Panc1 (cell line): Measurements from ENCODE around the gene CCDC50. TPM values are rescaled to one million over a fixed set of nuclear protein-coding genes. Genes with fewer than 3 reads are reported as not detected.

Source experiments
- ATAC-seq: fragments of 200-7000 bp; cut with Tn5 transposase; 2 replicates; pipeline ENCODE4 v1.9.1; 2020; ENCODE audit warnings: mild to moderate bottlenecking, moderate library complexity
- BruUV-seq: library from RNA; stranded (reverse); fragments of 400-500 nt; replicated peaks from 2 replicates; lab custom pipeline; 2021; lab: Mats Ljungman, UMichigan
- CTCF ChIA-PET: fragments of 300-600 bp; sonication (Branson Sonifier 250); formaldehyde crosslinking; loops from one replicate; lab custom pipeline; 2022; ENCODE audit warnings: antibody characterized with exemption; lab: Charles Lee
- POLR2A ChIA-PET: fragments of 300-600 bp; sonication (Branson Sonifier 250); formaldehyde crosslinking; loops from one replicate; lab custom pipeline; 2022; ENCODE audit warnings: antibody characterized with exemption; lab: Charles Lee
- DNase-seq: peaks from one replicate; pipeline ENCODE4 v3.0.0-alpha.2; 2010; ENCODE audit warnings: low read depth, low spot score
- H3K27ac ChIP-seq: 2 replicates; pipeline ENCODE4 v1.5.1; 2011; ENCODE audit warnings: mild to moderate bottlenecking, low read length, inconsistent platforms
- H3K27me3 ChIP-seq: fragments of 200-500 bp; sonication (Bioruptor generic); 2 replicates; pipeline ENCODE4 v1.6.0; 2014; ENCODE audit warnings: low read length, inconsistent platforms; ENCODE audit not compliant: control insufficient read depth, insufficient read depth
- H3K36me3 ChIP-seq: fragments of 200-500 bp; sonication (Bioruptor generic); 2 replicates; pipeline ENCODE4 v1.5.1; 2014; ENCODE audit warnings: inconsistent platforms, mild to moderate bottlenecking, low read length, moderate library complexity; ENCODE audit not compliant: control insufficient read depth, insufficient read depth
- H3K4me1 ChIP-seq: 2 replicates; pipeline ENCODE4 v1.5.1; 2011; ENCODE audit warnings: inconsistent platforms, mild to moderate bottlenecking, low read length, moderate library complexity; ENCODE audit not compliant: control insufficient read depth, insufficient read depth
- H3K4me3 ChIP-seq, 2 experiments: 2 replicates each; pipeline ENCODE4 v1.5.1; 2011 to 2012; ENCODE audit warnings: low read depth in 2 of 2, low read length in 2 of 2, mild to moderate bottlenecking in 2 of 2, inconsistent platforms in 1 of 2, moderate library complexity in 1 of 2
- H3K9me3 ChIP-seq: fragments of 200-500 bp; sonication (Bioruptor generic); 2 replicates; pipeline ENCODE4 v1.5.1; 2014; ENCODE audit warnings: low read depth, mild to moderate bottlenecking, inconsistent platforms, low read length, moderate library complexity; ENCODE audit not compliant: control insufficient read depth, insufficient read depth
- POLR2AphosphoS5 ChIP-seq: IDR thresholded peaks from 2 replicates; pipeline ENCODE4 v1.6.1; 2012; ENCODE audit warnings: mild to moderate bottlenecking, low read depth, low read length, moderate library complexity
- SIN3A ChIP-seq: IDR thresholded peaks from 2 replicates; pipeline ENCODE4 v1.6.1; 2012; ENCODE audit warnings: low read depth, mild to moderate bottlenecking, low read length, moderate library complexity, borderline replicate concordance; ENCODE audit not compliant: insufficient read depth
- TCF7L2 ChIP-seq: IDR thresholded peaks from 2 replicates; pipeline ENCODE4 v1.6.1; 2011; ENCODE audit warnings: mild to moderate bottlenecking, low read depth, low read length, inconsistent platforms
- in situ Hi-C: cut with HindIII; loops from 2 replicates; pipeline ENCODE4 v1.10.0; 2016; ENCODE audit warnings: low sequenced_read_pairs, low pct_unique_long_range_greater_than_20kb
- intact Hi-C: fragments of 100-400 bp; cut with micrococcal nuclease; formaldehyde crosslinking; loops from one replicate; pipeline ENCODE4 v1.10.0; 2022; ENCODE audit not compliant: unreplicated experiment
- total RNA-seq: library from RNA; stranded (reverse); gene quantifications from one replicate; pipeline ENCODE4 v1.2.1, GENCODE V29; 2021; ENCODE audit not compliant: unreplicated experiment
- TF ChIP-seq, protein P1 (sequence below): fragments of 450-650 bp; IDR thresholded peaks from 2 replicates; pipeline ENCODE4 v1.5.1; 2017; ENCODE audit warnings: mild to moderate bottlenecking
- TF ChIP-seq, protein P2 (sequence below), 2 experiments: IDR thresholded peaks; 2 replicates each; pipeline ENCODE4 v1.6.1; 2011 to 2012; ENCODE audit warnings: low read depth in 2 of 2, control low read depth in 1 of 2, low read length in 1 of 2, mild to moderate bottlenecking in 1 of 2, moderate library complexity in 1 of 2; ENCODE audit not compliant: insufficient read depth in 1 of 2

CCDC50 gene
- total RNA-seq, 1 experiment from 2014 or later: 89.3 TPM

DNA sequence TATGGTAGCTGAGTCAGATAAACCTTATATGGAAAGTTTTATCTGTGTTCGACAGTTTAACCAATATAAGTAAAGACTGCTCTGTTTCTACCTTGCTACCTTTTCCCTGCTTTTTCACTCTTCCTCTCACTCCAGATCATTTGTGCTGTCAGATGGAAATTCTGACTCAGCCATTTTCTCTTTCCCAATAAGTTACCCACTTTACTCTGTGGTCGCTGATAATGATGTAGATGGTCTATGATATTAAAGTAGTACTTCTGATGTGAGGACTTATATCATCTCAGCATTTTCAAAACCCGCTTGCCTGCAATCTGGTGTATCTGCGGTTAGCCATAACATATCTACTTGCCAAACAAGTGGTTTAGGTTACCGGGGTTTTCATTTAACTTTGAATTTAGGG lies 16.1 kb downstream of the CCDC50 start:
- intact Hi-C loops: no loop called here
- CTCF ChIA-PET: no interaction called here

DNA sequence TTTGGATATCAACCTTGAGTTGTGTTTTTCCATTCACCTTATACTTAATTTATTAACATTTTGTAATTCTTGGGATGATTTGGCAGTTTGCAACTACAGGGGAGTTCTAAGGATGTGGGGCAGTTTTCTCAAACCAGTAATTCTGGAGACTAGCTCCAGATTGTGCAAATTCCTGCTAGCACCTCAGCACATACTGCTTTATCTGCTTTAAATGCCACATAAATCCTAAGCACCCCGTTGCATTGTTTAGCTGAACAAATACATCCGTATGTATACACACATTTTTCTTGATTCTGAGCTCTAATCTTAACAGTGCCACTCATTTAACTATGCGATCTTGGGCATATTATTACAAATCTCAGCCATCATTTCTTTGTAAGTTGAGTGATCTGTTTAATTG lies 18.0 kb downstream of the CCDC50 start:
- Histone ChIP-seq H3K4me1 (peaks cover 52% of the 10 kb centered on the region), H3K9me3 (no peaks in the 10 kb centered on the region), H3K27ac (no peak overlapping the region), H3K27me3 (no peaks in the 10 kb centered on the region), H3K36me3 (no peaks in the 10 kb centered on the region), H3K4me3 (no peak overlapping the region)
- in situ Hi-C loops (no loop called here), intact Hi-C loops (no loop called here)
- TF ChIP-seq SIN3A: no peak
- TF ChIP-seq POLR2AphosphoS5: no peak
- TF ChIP-seq TCF7L2: no peak
- TF ChIP-seq, protein P1, sequence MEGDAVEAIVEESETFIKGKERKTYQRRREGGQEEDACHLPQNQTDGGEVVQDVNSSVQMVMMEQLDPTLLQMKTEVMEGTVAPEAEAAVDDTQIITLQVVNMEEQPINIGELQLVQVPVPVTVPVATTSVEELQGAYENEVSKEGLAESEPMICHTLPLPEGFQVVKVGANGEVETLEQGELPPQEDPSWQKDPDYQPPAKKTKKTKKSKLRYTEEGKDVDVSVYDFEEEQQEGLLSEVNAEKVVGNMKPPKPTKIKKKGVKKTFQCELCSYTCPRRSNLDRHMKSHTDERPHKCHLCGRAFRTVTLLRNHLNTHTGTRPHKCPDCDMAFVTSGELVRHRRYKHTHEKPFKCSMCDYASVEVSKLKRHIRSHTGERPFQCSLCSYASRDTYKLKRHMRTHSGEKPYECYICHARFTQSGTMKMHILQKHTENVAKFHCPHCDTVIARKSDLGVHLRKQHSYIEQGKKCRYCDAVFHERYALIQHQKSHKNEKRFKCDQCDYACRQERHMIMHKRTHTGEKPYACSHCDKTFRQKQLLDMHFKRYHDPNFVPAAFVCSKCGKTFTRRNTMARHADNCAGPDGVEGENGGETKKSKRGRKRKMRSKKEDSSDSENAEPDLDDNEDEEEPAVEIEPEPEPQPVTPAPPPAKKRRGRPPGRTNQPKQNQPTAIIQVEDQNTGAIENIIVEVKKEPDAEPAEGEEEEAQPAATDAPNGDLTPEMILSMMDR: no peak
- TF ChIP-seq, protein P2, sequence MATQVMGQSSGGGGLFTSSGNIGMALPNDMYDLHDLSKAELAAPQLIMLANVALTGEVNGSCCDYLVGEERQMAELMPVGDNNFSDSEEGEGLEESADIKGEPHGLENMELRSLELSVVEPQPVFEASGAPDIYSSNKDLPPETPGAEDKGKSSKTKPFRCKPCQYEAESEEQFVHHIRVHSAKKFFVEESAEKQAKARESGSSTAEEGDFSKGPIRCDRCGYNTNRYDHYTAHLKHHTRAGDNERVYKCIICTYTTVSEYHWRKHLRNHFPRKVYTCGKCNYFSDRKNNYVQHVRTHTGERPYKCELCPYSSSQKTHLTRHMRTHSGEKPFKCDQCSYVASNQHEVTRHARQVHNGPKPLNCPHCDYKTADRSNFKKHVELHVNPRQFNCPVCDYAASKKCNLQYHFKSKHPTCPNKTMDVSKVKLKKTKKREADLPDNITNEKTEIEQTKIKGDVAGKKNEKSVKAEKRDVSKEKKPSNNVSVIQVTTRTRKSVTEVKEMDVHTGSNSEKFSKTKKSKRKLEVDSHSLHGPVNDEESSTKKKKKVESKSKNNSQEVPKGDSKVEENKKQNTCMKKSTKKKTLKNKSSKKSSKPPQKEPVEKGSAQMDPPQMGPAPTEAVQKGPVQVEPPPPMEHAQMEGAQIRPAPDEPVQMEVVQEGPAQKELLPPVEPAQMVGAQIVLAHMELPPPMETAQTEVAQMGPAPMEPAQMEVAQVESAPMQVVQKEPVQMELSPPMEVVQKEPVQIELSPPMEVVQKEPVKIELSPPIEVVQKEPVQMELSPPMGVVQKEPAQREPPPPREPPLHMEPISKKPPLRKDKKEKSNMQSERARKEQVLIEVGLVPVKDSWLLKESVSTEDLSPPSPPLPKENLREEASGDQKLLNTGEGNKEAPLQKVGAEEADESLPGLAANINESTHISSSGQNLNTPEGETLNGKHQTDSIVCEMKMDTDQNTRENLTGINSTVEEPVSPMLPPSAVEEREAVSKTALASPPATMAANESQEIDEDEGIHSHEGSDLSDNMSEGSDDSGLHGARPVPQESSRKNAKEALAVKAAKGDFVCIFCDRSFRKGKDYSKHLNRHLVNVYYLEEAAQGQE (IDR thresholded peaks at IDR 0.05; ENCODE audit: insufficient read depth in 1 of 2, low read depth in 2 of 2, low read length in 1 of 2): no peak
- ChIA-PET CTCF (no interaction called here), POLR2A (no interaction called here)
- ATAC-seq: no peak
- no peak for DNase-seq
- BruUV-seq: no TSS peak

More for the DNA sequence above, 16.1 kb downstream of the CCDC50 start:
- no peaks in the 10 kb centered on the region for H3K36me3 ChIP-seq
- TF ChIP-seq, protein P1: no peak
- no peak for TF ChIP-seq POLR2AphosphoS5
- no peak for TF ChIP-seq SIN3A
- TF ChIP-seq TCF7L2: no peak
- TF ChIP-seq, protein P2 (IDR thresholded peaks at IDR 0.05; ENCODE audit: insufficient read depth in 1 of 2, low read depth in 2 of 2, low read length in 1 of 2): no peak
- no peaks in the 10 kb centered on the region for H3K27me3 ChIP-seq
- no peaks in the 10 kb centered on the region for H3K9me3 ChIP-seq
- H3K27ac ChIP-seq: no peak overlapping the region
- POLR2A ChIA-PET: no interaction called here
- BruUV-seq: no TSS peak
- no peak for ATAC-seq
- H3K4me3 ChIP-seq: no peak overlapping the region
- in situ Hi-C loops: no loop called here
- DNase-seq: no peak
- peaks cover 52% of the 10 kb centered on the region for H3K4me1 ChIP-seq
